K562 (cell line): Measurements from ENCODE around the gene BCAP31. TPM values are rescaled to one million over a fixed set of nuclear protein-coding genes. Genes with fewer than 3 reads are reported as not detected.

Experiments
- CCNT2 ChIP-seq: IDR thresholded peaks from 2 replicates; pipeline ENCODE4 v1.6.1; 2011; ENCODE audit warnings: borderline replicate concordance, low read depth, mild to moderate bottlenecking, moderate library complexity, mixed read lengths, low read length; ENCODE audit not compliant: insufficient read length; ENCODE audit errors: extremely low read depth
- ZNF407 ChIP-seq: fragments of 450-650 bp; IDR thresholded peaks from 2 replicates; pipeline ENCODE4 v1.6.1; 2016; ENCODE audit warnings: low read depth
- polyA plus RNA-seq, 8 experiments: library from polyadenylated mRNA; depleted of rRNA in 4 of 8; stranded (reverse) in 5 of 8; unstranded in 3 of 8; fragments of >200 nt; fragmentation: Nextera tagmentation in 2 of 8; fragmentation: Illumina TruSeq in 1 of 8; extraction: Ambion mirVana in 2 of 8; extraction: Trizol in 1 of 8; gene quantifications; 2 replicates each; pipeline versions ENCODE4 v1.2.1 to v1.2.3, GENCODE V29; 2011 to 2014; ENCODE audit warnings: inconsistent platforms in 1 of 8, missing spikeins in 1 of 8
- total RNA-seq, 7 experiments: library from RNA; depleted of rRNA in 6 of 7; stranded (reverse); fragments of >200 nt in 6 of 7; fragmentation: Illumina TruSeq in 2 of 7; extraction: Trizol in 2 of 7; gene quantifications; 2 replicates each; pipeline versions ENCODE4 v1.2.1 to v1.2.3, GENCODE V29; 2011 to 2021; ENCODE audit warnings: low replicate concordance in 1 of 7

Gene BCAP31
- total and polyA plus RNA-seq, 9 of the 15 experiments (the other 6 are each of a cell fraction or from before 2014, with no cell fraction given), result 156 to 683 (median 188) TPM

- no peak for TF ChIP-seq ZNF407
- peak; percentile 8 for TF ChIP-seq CCNT2
- TF ChIP-seq, all 486 proteins: peak for 7
Observed at GRCh38 chrX:153688506-153688905, 35.7 kb downstream of the BCAP31 start (continued).
